Measurements from ENCODE around the gene ZBTB44. TPM values are rescaled to one million over a fixed set of nuclear protein-coding genes. Genes with fewer than 3 reads are reported as not detected.

The ZBTB44 gene
- total RNA-seq, 1 experiment from 2014 or later: 41.2 TPM

GRCh38 chr11:130310622-130311021, 4.1 kb downstream of the ZBTB44 start:
- BruUV-seq (replicated peaks): no TSS peak
- Histone ChIP-seq H3F3A (ENCODE audit: insufficient read depth, low read depth) (no peaks in the 10 kb centered on the region), H4K20me1 (ENCODE audit: insufficient read depth) (peaks cover 12% of the 10 kb centered on the region; the same call in 1 of the 2 replicates), H3K27ac (no peak overlapping the region), H2AFZ (no peak overlapping the region), H3K9me2 (ENCODE audit: insufficient read depth) (no peaks in the 10 kb centered on the region), H3K9me3 (ENCODE audit: insufficient read depth, low read depth) (no peaks in the 10 kb centered on the region; the same call in 1 of the 2 replicates), H3K4me2 (no peak overlapping the region), H3K27me3 (ENCODE audit: insufficient read depth, low read depth) (no peaks in the 10 kb centered on the region), H3K36me3 (ENCODE audit: low read depth) (peaks cover 7% of the 10 kb centered on the region), H3K4me1 (replicated peaks; ENCODE audit: insufficient read depth) (peaks cover 15% of the 10 kb centered on the region), H3K4me3 (no peak overlapping the region), H3K79me2 (ENCODE audit: low read depth) (peaks cover 79% of the 10 kb centered on the region)
- intact Hi-C loops (cut with micrococcal nuclease; ENCODE audit: unreplicated experiment): loop anchor here (10.0 kb wide), 1 partner anchor 324 kb away; no protein-coding TSS in a partner anchor
- no peak for TF ChIP-seq EZH2 (IDR thresholded peaks at IDR 0.05; ENCODE audit: low read depth)
- no peak for TF ChIP-seq CTCF (conservative IDR thresholded peaks at IDR 0.05)
- ChIA-PET CTCF (no interaction called here), POLR2A (ENCODE audit: unreplicated experiment) (no interaction called here)
- no peak for DNase-seq

GRCh38 chr11:130308886-130309285, 5.8 kb downstream of the ZBTB44 start:
- intact Hi-C loops (cut with micrococcal nuclease; ENCODE audit: unreplicated experiment): no loop called here
- Histone ChIP-seq H3F3A (ENCODE audit: insufficient read depth, low read depth) (no peaks in the 10 kb centered on the region), H3K27me3 (ENCODE audit: insufficient read depth, low read depth) (no peaks in the 10 kb centered on the region), H3K9me2 (ENCODE audit: insufficient read depth) (no peaks in the 10 kb centered on the region), H3K27ac (no peak overlapping the region), H3K4me3 (no peak overlapping the region), H4K20me1 (ENCODE audit: insufficient read depth) (peaks cover 12% of the 10 kb centered on the region; the same call in 1 of the 2 replicates), H3K4me1 (replicated peaks; ENCODE audit: insufficient read depth) (peaks cover 15% of the 10 kb centered on the region), H2AFZ (no peak overlapping the region), H3K36me3 (ENCODE audit: low read depth) (peaks cover 7% of the 10 kb centered on the region), H3K79me2 (ENCODE audit: low read depth) (peaks cover 94% of the 10 kb centered on the region), H3K9me3 (ENCODE audit: insufficient read depth, low read depth) (peaks cover 5% of the 10 kb centered on the region; the same call in 1 of the 2 replicates), H3K4me2 (no peak overlapping the region)
- POLR2A ChIA-PET (ENCODE audit: unreplicated experiment): no interaction called here
- no TSS peak for BruUV-seq (replicated peaks)
- TF ChIP-seq EZH2 (IDR thresholded peaks at IDR 0.05; ENCODE audit: low read depth): no peak
- TF ChIP-seq CTCF (conservative IDR thresholded peaks at IDR 0.05): no peak
- no peak for DNase-seq
- CTCF ChIA-PET: interaction anchor here (0.6 kb wide), 1 partner anchor 22 kb away, joined by 5 read pairs; no protein-coding TSS in a partner anchor

- H4K20me1 ChIP-seq (ENCODE audit: insufficient read depth): peaks cover 12% of the 10 kb centered on the region; the same call in 1 of the 2 replicates
- CTCF ChIA-PET: no interaction called here
- H2AFZ ChIP-seq: no peak overlapping the region
Measured at GRCh38 chr11:130308059-130308458, 6.7 kb downstream of the ZBTB44 start.

More at GRCh38 chr11:130308059-130308458, 6.7 kb downstream of the ZBTB44 start:
- H3K79me2 ChIP-seq (ENCODE audit: low read depth): peaks cover 96% of the 10 kb centered on the region
- H3K4me3 ChIP-seq: no peak overlapping the region
- H3K9me3 ChIP-seq (ENCODE audit: insufficient read depth, low read depth): peaks cover 5% of the 10 kb centered on the region; the same call in 1 of the 2 replicates
- H3K27me3 ChIP-seq (ENCODE audit: insufficient read depth, low read depth): no peaks in the 10 kb centered on the region
- no peaks in the 10 kb centered on the region for H3F3A ChIP-seq (ENCODE audit: insufficient read depth, low read depth)
- no TSS peak for BruUV-seq (replicated peaks)
- H3K27ac ChIP-seq: no peak overlapping the region
- peaks cover 7% of the 10 kb centered on the region for H3K36me3 ChIP-seq (ENCODE audit: low read depth)
- H3K4me1 ChIP-seq (replicated peaks; ENCODE audit: insufficient read depth): peaks cover 13% of the 10 kb centered on the region
- no peak overlapping the region for H3K4me2 ChIP-seq
- TF ChIP-seq EZH2 (IDR thresholded peaks at IDR 0.05; ENCODE audit: low read depth) (no peak), CTCF (conservative IDR thresholded peaks at IDR 0.05) (no peak)
- no peak for DNase-seq
- intact Hi-C loops (cut with micrococcal nuclease; ENCODE audit: unreplicated experiment): no loop called here
- no peaks in the 10 kb centered on the region for H3K9me2 ChIP-seq (ENCODE audit: insufficient read depth)
- POLR2A ChIA-PET (ENCODE audit: unreplicated experiment): no interaction called here

Measured in PC-9 (cell line).